ENCODE measurements around the gene ABHD6.

ABHD6 gene

DNA sequence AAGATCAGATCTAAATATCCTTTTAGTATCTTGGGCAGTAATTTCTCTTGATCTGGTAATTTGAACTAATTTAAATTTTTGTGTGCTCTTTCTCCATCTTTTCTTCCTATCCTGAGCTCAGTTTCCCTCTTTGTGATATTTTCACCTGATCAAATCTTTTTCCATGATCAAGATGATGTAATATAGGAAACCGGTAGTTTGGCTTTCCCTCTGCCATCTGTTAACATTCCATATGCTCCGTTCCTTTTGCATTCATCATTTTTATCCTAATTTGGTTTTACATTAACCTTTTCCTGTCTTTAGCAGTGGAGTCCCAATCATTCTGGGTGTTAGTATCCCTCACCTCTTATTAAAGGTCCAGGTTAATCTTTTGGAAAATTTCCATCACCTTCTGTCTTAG lies 5.9 kb upstream of the ABHD6 start:
- H3K9me3 ChIP-seq (ENCODE audit: control insufficient read depth, insufficient read depth, low read length), result no peaks in the 10 kb centered on the region
- H3K27me3 ChIP-seq (ENCODE audit: control insufficient read depth, low read length), result peaks cover 30% of the 10 kb centered on the region
- no peaks in the 10 kb centered on the region for H3K36me3 ChIP-seq (ENCODE audit: control insufficient read depth, low read length)
- TF ChIP-seq, protein P1, sequence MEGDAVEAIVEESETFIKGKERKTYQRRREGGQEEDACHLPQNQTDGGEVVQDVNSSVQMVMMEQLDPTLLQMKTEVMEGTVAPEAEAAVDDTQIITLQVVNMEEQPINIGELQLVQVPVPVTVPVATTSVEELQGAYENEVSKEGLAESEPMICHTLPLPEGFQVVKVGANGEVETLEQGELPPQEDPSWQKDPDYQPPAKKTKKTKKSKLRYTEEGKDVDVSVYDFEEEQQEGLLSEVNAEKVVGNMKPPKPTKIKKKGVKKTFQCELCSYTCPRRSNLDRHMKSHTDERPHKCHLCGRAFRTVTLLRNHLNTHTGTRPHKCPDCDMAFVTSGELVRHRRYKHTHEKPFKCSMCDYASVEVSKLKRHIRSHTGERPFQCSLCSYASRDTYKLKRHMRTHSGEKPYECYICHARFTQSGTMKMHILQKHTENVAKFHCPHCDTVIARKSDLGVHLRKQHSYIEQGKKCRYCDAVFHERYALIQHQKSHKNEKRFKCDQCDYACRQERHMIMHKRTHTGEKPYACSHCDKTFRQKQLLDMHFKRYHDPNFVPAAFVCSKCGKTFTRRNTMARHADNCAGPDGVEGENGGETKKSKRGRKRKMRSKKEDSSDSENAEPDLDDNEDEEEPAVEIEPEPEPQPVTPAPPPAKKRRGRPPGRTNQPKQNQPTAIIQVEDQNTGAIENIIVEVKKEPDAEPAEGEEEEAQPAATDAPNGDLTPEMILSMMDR (IDR thresholded peaks at IDR 0.05; ENCODE audit: low read depth, low read length, poor library complexity, severe bottlenecking), result no peak
- TF ChIP-seq EZH2phosphoT487 (IDR thresholded peaks at IDR 0.05; ENCODE audit: borderline replicate concordance, low read length), result no peak
- no peak overlapping the region for H3K4me2 ChIP-seq (ENCODE audit: low read length)
- H3K4me3 ChIP-seq (ENCODE audit: low read length), result no peak overlapping the region
- H4K20me1 ChIP-seq (ENCODE audit: control insufficient read depth, insufficient read depth, low read depth, low read length), result no peaks in the 10 kb centered on the region
- H3K4me1 ChIP-seq (ENCODE audit: control insufficient read depth, low read length), result peaks cover 4% of the 10 kb centered on the region
- no peaks in the 10 kb centered on the region for H3K9me2 ChIP-seq (replicated peaks; ENCODE audit: control insufficient read depth, low read length)
- no peaks in the 10 kb centered on the region for H3K79me2 ChIP-seq (ENCODE audit: control insufficient read depth, low read length)
- H3F3A ChIP-seq (ENCODE audit: control insufficient read depth, insufficient read depth), result no peaks in the 10 kb centered on the region
- H3K27ac ChIP-seq (ENCODE audit: low read depth, low read length), result no peak overlapping the region

GRCh38 chr3:58234516-58234931 lies 3.1 kb upstream of the ABHD6 start:
- H3K4me1 ChIP-seq (ENCODE audit: control insufficient read depth, low read length), result peaks cover 17% of the 10 kb centered on the region
- H3K4me3 ChIP-seq (ENCODE audit: low read length), result no peak overlapping the region
- no peak overlapping the region for H3K4me2 ChIP-seq (ENCODE audit: low read length)
- H3K27ac ChIP-seq (ENCODE audit: low read depth, low read length), result no peak overlapping the region
- peaks cover 9% of the 10 kb centered on the region for H3K79me2 ChIP-seq (ENCODE audit: control insufficient read depth, low read length)
- no peaks in the 10 kb centered on the region for H3K9me3 ChIP-seq (ENCODE audit: control insufficient read depth, insufficient read depth, low read length)
- H3K9me2 ChIP-seq (replicated peaks; ENCODE audit: control insufficient read depth, low read length), result no peaks in the 10 kb centered on the region
- 0 out of 2 replicates have a peak, but pooled peaks cover 3% of the 10 kb centered on the region for H3F3A ChIP-seq (ENCODE audit: control insufficient read depth, insufficient read depth)
- H4K20me1 ChIP-seq (ENCODE audit: control insufficient read depth, insufficient read depth, low read depth, low read length), result no peaks in the 10 kb centered on the region
- no peak for TF ChIP-seq EZH2phosphoT487 (IDR thresholded peaks at IDR 0.05; ENCODE audit: borderline replicate concordance, low read length)
- TF ChIP-seq, protein P1 (IDR thresholded peaks at IDR 0.05; ENCODE audit: low read depth, low read length, poor library complexity, severe bottlenecking), result no peak
- peaks cover 30% of the 10 kb centered on the region for H3K27me3 ChIP-seq (ENCODE audit: control insufficient read depth, low read length)
- no peaks in the 10 kb centered on the region for H3K36me3 ChIP-seq (ENCODE audit: control insufficient read depth, low read length)

DNA sequence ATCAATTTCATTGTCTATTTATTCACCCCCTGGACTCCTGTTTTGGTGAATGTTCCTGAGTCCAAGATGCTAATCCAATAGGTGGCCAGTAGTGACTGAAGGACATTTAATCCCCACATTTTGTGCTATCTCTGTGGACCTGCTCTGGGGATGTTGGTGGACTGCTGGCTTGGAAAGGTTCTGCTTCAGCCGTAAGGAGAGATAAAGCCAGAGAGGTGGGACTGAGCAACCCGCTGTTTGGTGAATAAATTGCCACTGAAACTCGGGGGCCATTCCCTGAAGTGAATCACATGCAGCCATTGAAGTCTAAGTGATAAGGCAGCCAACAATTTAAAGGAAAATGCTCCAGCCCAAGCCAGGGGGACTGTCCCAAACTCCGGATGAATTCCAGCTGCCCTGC lies 1.6 kb upstream of the ABHD6 start:
- Histone ChIP-seq H3K27ac (ENCODE audit: low read depth, low read length) (no peak overlapping the region), H4K20me1 (ENCODE audit: control insufficient read depth, insufficient read depth, low read depth, low read length) (no peaks in the 10 kb centered on the region), H3K9me2 (replicated peaks; ENCODE audit: control insufficient read depth, low read length) (no peaks in the 10 kb centered on the region), H3K27me3 (ENCODE audit: control insufficient read depth, low read length) (peaks cover 25% of the 10 kb centered on the region), H3K79me2 (ENCODE audit: control insufficient read depth, low read length) (peaks cover 9% of the 10 kb centered on the region), H3F3A (ENCODE audit: control insufficient read depth, insufficient read depth) (0 out of 2 replicates have a peak, but pooled peaks cover 3% of the 10 kb centered on the region), H3K4me3 (ENCODE audit: low read length) (no peak overlapping the region), H3K4me1 (ENCODE audit: control insufficient read depth, low read length) (peaks cover 17% of the 10 kb centered on the region), H3K36me3 (ENCODE audit: control insufficient read depth, low read length) (no peaks in the 10 kb centered on the region), H3K4me2 (ENCODE audit: low read length) (no peak overlapping the region), H3K9me3 (ENCODE audit: control insufficient read depth, insufficient read depth, low read length) (no peaks in the 10 kb centered on the region)
- no peak for TF ChIP-seq EZH2phosphoT487 (IDR thresholded peaks at IDR 0.05; ENCODE audit: borderline replicate concordance, low read length)
- TF ChIP-seq, protein P1 (IDR thresholded peaks at IDR 0.05; ENCODE audit: low read depth, low read length, poor library complexity, severe bottlenecking), result no peak

Measured in DOHH2 (cell line).